K562 (cell line): Measurements from ENCODE around the gene BRICD5. TPM values are rescaled to one million over a fixed set of nuclear protein-coding genes. Genes with fewer than 3 reads are reported as not detected.

Experiments
- ATAC-seq: fragments of 200-7000 bp; cut with Tn5 transposase; 3 replicates; pipeline ENCODE4 v1.9.1; 2020; ENCODE audit warnings: moderate library complexity
- BruUV-seq: library from RNA; stranded (reverse); fragments of 400-500 nt; replicated peaks from 2 replicates; lab custom pipeline; 2021; lab: Mats Ljungman, UMichigan
- CTCF ChIA-PET: fragments of 300-600 bp; formaldehyde crosslinking; extraction: SDS; loops from one replicate; lab custom pipeline; 2021; ENCODE audit warnings: low intra/inter-chr PET ratio; lab: Yijun Ruan, JAX
- POLR2A ChIA-PET: fragments of 300-600, 350-650 bp; sonication (Branson Sonifier 250); formaldehyde crosslinking; extraction: SDS; loops from one replicate; lab custom pipeline; 2021; ENCODE audit warnings: antibody characterized with exemption, inconsistent platforms; lab: Yijun Ruan, JAX
- DNase-seq, 4 experiments: peaks; one replicate each; pipeline versions ENCODE4 v3.0.0 to v3.0.0-alpha.2; 2011 to 2018; ENCODE audit warnings: low spot score in 3 of 4, mixed read lengths in 3 of 4; ENCODE audit errors: extremely low read depth in 1 of 4
- FAIRE-seq: peaks from 2 replicates; lab custom pipeline; 2011; peaks lifted over from hg19 to GRCh38; lab: Jason Lieb, UNC
- H2AFZ ChIP-seq: 2 replicates; pipeline ENCODE4 v1.6.0; 2011; ENCODE audit warnings: low read depth, low read length, control low read depth, inconsistent platforms
- H3K27ac ChIP-seq: fragments of 200-600 bp; 3 replicates; pipeline ENCODE4 v1.8.0; 2011; ENCODE audit warnings: low read depth, mild to moderate bottlenecking, control low read depth, inconsistent platforms, low read length, moderate library complexity, mixed read lengths; ENCODE audit errors: extremely low read depth
- H3K27me3 ChIP-seq, 2 experiments: fragments of 300-600 bp in 1 of 2; 2 replicates in 1 of 2; 3 replicates in 1 of 2; pipeline versions ENCODE4 v1.6.0 to v1.8.0; 2011; ENCODE audit warnings: inconsistent platforms in 2 of 2, low read length in 2 of 2, mild to moderate bottlenecking in 1 of 2, mixed read lengths in 1 of 2, moderate library complexity in 1 of 2; ENCODE audit not compliant: control insufficient read depth in 2 of 2, insufficient read depth in 2 of 2
- H3K36me3 ChIP-seq: fragments of 300-600 bp; 3 replicates; pipeline ENCODE4 v1.8.0; 2011; ENCODE audit warnings: mild to moderate bottlenecking, low read length, inconsistent platforms; ENCODE audit not compliant: control insufficient read depth, insufficient read depth
- H3K4me1 ChIP-seq, 2 experiments: fragments of 200-600 bp in 1 of 2; replicated peaks in 1 of 2; 2 replicates in 1 of 2; 3 replicates in 1 of 2; pipeline versions ENCODE4 v1.5.1 to v1.8.0; 2011; ENCODE audit warnings: inconsistent platforms in 2 of 2, low read length in 2 of 2, mild to moderate bottlenecking in 1 of 2, mixed read lengths in 1 of 2, moderate library complexity in 1 of 2; ENCODE audit not compliant: control insufficient read depth in 2 of 2, insufficient read depth in 2 of 2
- H3K4me2 ChIP-seq: 2 replicates; pipeline ENCODE4 v1.6.1; 2011; ENCODE audit warnings: low read length, control low read depth, inconsistent platforms, mixed read lengths; ENCODE audit not compliant: insufficient read depth
- H3K4me3 ChIP-seq: fragments of 200-600 bp; sonication (generic), shearing (Covaris generic); 2 replicates; pipeline ENCODE4 v1.5.1; 2016; ENCODE audit warnings: control low read depth, inconsistent platforms
- H3K79me2 ChIP-seq: fragments of 200-600 bp; 3 replicates; pipeline ENCODE4 v1.8.0; 2011; ENCODE audit warnings: low read length, inconsistent platforms; ENCODE audit not compliant: control insufficient read depth, insufficient read depth
- H3K9ac ChIP-seq, 2 experiments: 2 replicates each; pipeline versions ENCODE4 v1.6.0 to v1.6.1; 2011; ENCODE audit warnings: low read depth in 2 of 2, low read length in 2 of 2, control low read depth in 1 of 2, inconsistent platforms in 1 of 2, mild to moderate bottlenecking in 1 of 2, mixed read lengths in 1 of 2; ENCODE audit not compliant: insufficient read depth in 1 of 2
- H3K9me1 ChIP-seq: one replicate; pipeline ENCODE4 v1.6.0; 2011; ENCODE audit warnings: inconsistent platforms, mild to moderate bottlenecking, low read length, moderate library complexity; ENCODE audit not compliant: control insufficient read depth, insufficient read depth
- H3K9me3 ChIP-seq: replicated peaks from 2 replicates; pipeline ENCODE4 v1.5.1; 2011; ENCODE audit warnings: low read depth, low read length, inconsistent platforms; ENCODE audit not compliant: control insufficient read depth, insufficient read depth
- H4K20me1 ChIP-seq: replicated peaks from 2 replicates; pipeline ENCODE4 v1.6.1; 2011; ENCODE audit warnings: low read length, inconsistent platforms, mixed read lengths; ENCODE audit not compliant: control insufficient read depth, insufficient read depth
- NR2C2 ChIP-seq, 2 experiments: fragments of 200-800 bp in 1 of 2; sonication (Bioruptor generic) in 1 of 2; sonication (generic) in 1 of 2; formaldehyde crosslinking in 1 of 2; IDR thresholded peaks; 2 replicates each; pipeline versions ENCODE4 v1.6.1 to v1.8.0; 2016 to 2022; ENCODE audit warnings: mild to moderate bottlenecking in 1 of 2, missing compliant biosample characterization in 1 of 2, missing genetic modification characterization in 1 of 2, missing genetic modification reagents in 1 of 2
- ZKSCAN3 ChIP-seq: fragments of 250-450 bp; sonication (Bioruptor Pico); IDR thresholded peaks from 2 replicates; pipeline ENCODE4 v1.4.0; 2020
- ZNF121 ChIP-seq: sonication (generic); formaldehyde crosslinking; conservative IDR thresholded peaks from 2 replicates; pipeline ENCODE4 v1.8.0; 2022; ENCODE audit warnings: missing genetic modification reagents
- WGBS: fragments of 100-300 bp; shearing (Covaris generic); methylation state at CpG from one replicate; pipeline ENCODE4 v1.1.6; 2016; ENCODE audit warnings: low coverage, mixed read lengths; ENCODE audit not compliant: insufficient coverage; ENCODE audit errors: missing lambda C conversion rate; 5-methylcytosine and 5-hydroxymethylcytosine counted together
- in situ Hi-C: fragments of 300-500 bp; cut with MboI; formaldehyde crosslinking; loops from 4 replicates; pipeline ENCODE4 v1.15.0; 2018; ENCODE audit warnings: inconsistent platforms, mixed read lengths
- intact Hi-C: fragments of 100-400 bp; cut with micrococcal nuclease; formaldehyde crosslinking; loops from 2 replicates; pipeline ENCODE4 v1.14.2; 2022
- polyA plus RNA-seq, 8 experiments: library from polyadenylated mRNA; depleted of rRNA in 4 of 8; stranded (reverse) in 5 of 8; unstranded in 3 of 8; fragments of >200 nt; fragmentation: Nextera tagmentation in 2 of 8; fragmentation: Illumina TruSeq in 1 of 8; extraction: Ambion mirVana in 2 of 8; extraction: Trizol in 1 of 8; gene quantifications; 2 replicates each; pipeline versions ENCODE4 v1.2.1 to v1.2.3, GENCODE V29; 2011 to 2014; ENCODE audit warnings: inconsistent platforms in 1 of 8, missing spikeins in 1 of 8
- total RNA-seq, 7 experiments: library from RNA; depleted of rRNA in 6 of 7; stranded (reverse); fragments of >200 nt in 6 of 7; fragmentation: Illumina TruSeq in 2 of 7; extraction: Trizol in 2 of 7; gene quantifications; 2 replicates each; pipeline versions ENCODE4 v1.2.1 to v1.2.3, GENCODE V29; 2011 to 2021; ENCODE audit warnings: low replicate concordance in 1 of 7

Gene BRICD5
- total and polyA plus RNA-seq, 9 of the 15 experiments (the other 6 are each of a cell fraction or from before 2014, with no cell fraction given): 0.24 to 15.1 (median 2.4) TPM; not detected in 1

- TF ChIP-seq NR2C2 (CRISPR knock-in tag; IDR thresholded peaks at IDR 0.05) (peak; percentile 85; the same call in 1 of the 2 replicates), NR2C2 (tag; IDR thresholded peaks at IDR 0.05) (peak; percentile 91)
- TF ChIP-seq, all 486 proteins: peak for 5
These were observed 21.3 kb downstream of the BRICD5 start (continued) for GRCh38 chr16:2189252-2189893.

GRCh38 chr16:2188395-2188794, 22.3 kb downstream of the BRICD5 start:
- Histone ChIP-seq H3K36me3 (no peaks in the 10 kb centered on the region), H3K4me1 (peaks cover 0 to 68% of the 10 kb centered on the region in 2 experiments; a peak in 2 of 5 replicates), H3K9me3 (no peaks in the 10 kb centered on the region), H3K27ac (no peak overlapping the region), H3K9me1 (no peaks in the 10 kb centered on the region), H3K9ac (peak overlapping the region in 1 of 2 experiments; percentile 71; a peak in 2 of 4 replicates), H4K20me1 (0 out of 2 replicates have a peak, but pooled peaks cover 3% of the 10 kb centered on the region), H3K4me2 (no peak overlapping the region), H3K79me2 (no peaks in the 10 kb centered on the region), H2AFZ (no peak overlapping the region), H3K27me3 (no peaks in the 10 kb centered on the region), H3K4me3 (no peak overlapping the region)
- ChIA-PET POLR2A (no interaction called here), CTCF (no interaction called here)
- DNase-seq (no peak), ATAC-seq (no peak), FAIRE-seq (no peak)
- intact Hi-C loops: no loop called here
- no peak for TF ChIP-seq ZKSCAN3 (CRISPR knock-in tag)
- TF ChIP-seq ZNF121 (CRISPR knock-in tag): peak; percentile 69; the same call in 1 of the 2 replicates
- 74% methylated on average over 7 of the region's 8 CpGs for WGBS
- no TSS peak for BruUV-seq
- in situ Hi-C loops: no loop called here
